Small intestine (tissue), 16 donors: ENCODE results near the gene POFUT1. TPM values are rescaled to one million over a fixed set of nuclear protein-coding genes. Genes with fewer than 3 reads are reported as not detected.
A peak's percentile ranks its signal among the peaks of the same experiment; 100 is the strongest.

Source experiments
- DNase-seq, 2 donors: peaks; one replicate each; pipeline versions ENCODE4 v3.0.0 to v3.0.0-alpha.2; 2013
- FAIRE-seq: peaks from 2 replicates; lab custom pipeline; 2012; peaks lifted over from hg19 to GRCh38; lab: Jason Lieb, UNC
- H3K27ac ChIP-seq, 3 donors: one replicate each; pipeline ENCODE4 v1.5.1; 2013; ENCODE audit warnings: low read length in 2 of 3, mild to moderate bottlenecking in 2 of 3, control low read depth in 1 of 3, inconsistent platforms in 1 of 3, low read depth in 1 of 3, moderate library complexity in 1 of 3
- H3K27me3 ChIP-seq, 3 donors: one replicate each; pipeline ENCODE4 v1.6.1; 2013; ENCODE audit warnings: low read length in 3 of 3, inconsistent platforms in 1 of 3; ENCODE audit not compliant: control insufficient read depth in 3 of 3, insufficient read depth in 3 of 3
- H3K36me3 ChIP-seq, 3 donors: one replicate each; pipeline ENCODE4 v1.6.1; 2013; ENCODE audit warnings: low read length in 3 of 3, inconsistent platforms in 1 of 3, low read depth in 1 of 3, mild to moderate bottlenecking in 1 of 3, moderate library complexity in 1 of 3; ENCODE audit not compliant: control insufficient read depth in 3 of 3, insufficient read depth in 2 of 3
- H3K4me1 ChIP-seq, 3 donors: one replicate each; pipeline ENCODE4 v1.6.1; 2013; ENCODE audit warnings: low read length in 2 of 3, inconsistent platforms in 1 of 3, low read depth in 1 of 3, mild to moderate bottlenecking in 1 of 3, moderate library complexity in 1 of 3; ENCODE audit not compliant: control insufficient read depth in 3 of 3, insufficient read depth in 2 of 3
- H3K4me3 ChIP-seq, 3 donors: one replicate each; pipeline ENCODE4 v1.5.1; 2013; ENCODE audit warnings: low read length in 3 of 3, control low read depth in 1 of 3, inconsistent platforms in 1 of 3, low read depth in 1 of 3, mild to moderate bottlenecking in 1 of 3, moderate library complexity in 1 of 3
- H3K9me3 ChIP-seq, 2 donors: one replicate each; pipeline ENCODE4 v1.6.1; 2013; ENCODE audit warnings: low read depth in 1 of 2, low read length in 1 of 2; ENCODE audit not compliant: control insufficient read depth in 2 of 2, insufficient read depth in 1 of 2
- WGBS, 3 donors: extraction: QIAGEN DNeasy Blood & Tissue Kit; methylation state at CpG; one replicate each; pipeline ENCODE4 v1.1.7; 2013; 5-methylcytosine and 5-hydroxymethylcytosine counted together
- long read RNA-seq, 10 donors: transcript quantifications; one replicate each; lab custom pipeline, GENCODE V29; 2026
- polyA plus RNA-seq, 4 donors: library from polyadenylated mRNA; stranded (reverse) in 3 of 4; unstranded in 1 of 4; fragments of 200-250 nt in 3 of 4; fragments of 120-200 nt in 1 of 4; gene quantifications; one replicate each; pipeline versions ENCODE4 v1.2.1 to v1.2.3, GENCODE V29; 2013
- donor health status: healthy with polysubstance abuse.
- donor health status: control.
- donor health status: control.
- donor health status: Bipolar disorder and iron deficiency.
- donor health status: healthy.

Gene POFUT1
- 100 to 1,000 TPM in 1 of 4 donors, 10 to 100 TPM in 3; 11.1 to 147 (median 21.0) TPM for polyA plus RNA-seq
- long read RNA-seq, donor 1, full-length matches to known transcripts: 65 of 75 reads
- long read RNA-seq, donor 1, partial matches to known transcripts: 10 of 75 reads
- long read RNA-seq, donor 1, other reads (novel, unspliced or antisense): 0 of 75 reads
- long read RNA-seq, donor 2, full-length matches to known transcripts: 8 of 8 reads
- long read RNA-seq, donor 2, partial matches to known transcripts: 0 of 8 reads
- long read RNA-seq, donor 2, other reads (novel, unspliced or antisense): 0 of 8 reads
- long read RNA-seq, donor 3, full-length matches to known transcripts: 10 of 18 reads
- long read RNA-seq, donor 3, partial matches to known transcripts: 8 of 18 reads
- long read RNA-seq, donor 3, other reads (novel, unspliced or antisense): 0 of 18 reads
- long read RNA-seq, donor 4: 0 reads
- long read RNA-seq, donor 5, full-length matches to known transcripts: 4 of 4 reads
- long read RNA-seq, donor 5, partial matches to known transcripts: 0 of 4 reads
- long read RNA-seq, donor 5, other reads (novel, unspliced or antisense): 0 of 4 reads
- long read RNA-seq, donor 6, full-length matches to known transcripts: 20 of 20 reads
- long read RNA-seq, donor 6, partial matches to known transcripts: 0 of 20 reads
- long read RNA-seq, donor 6, other reads (novel, unspliced or antisense): 0 of 20 reads
- long read RNA-seq, donor 7, full-length matches to known transcripts: 6 of 6 reads
- long read RNA-seq, donor 7, partial matches to known transcripts: 0 of 6 reads
- long read RNA-seq, donor 7, other reads (novel, unspliced or antisense): 0 of 6 reads
- long read RNA-seq, donor 8, full-length matches to known transcripts: 1 of 1 reads
- long read RNA-seq, donor 8, partial matches to known transcripts: 0 of 1 reads
- long read RNA-seq, donor 8, other reads (novel, unspliced or antisense): 0 of 1 reads
- long read RNA-seq, donor 9, full-length matches to known transcripts: 10 of 10 reads
- long read RNA-seq, donor 9, partial matches to known transcripts: 0 of 10 reads
- long read RNA-seq, donor 9, other reads (novel, unspliced or antisense): 0 of 10 reads
- long read RNA-seq, donor 10, full-length matches to known transcripts: 14 of 14 reads
- long read RNA-seq, donor 10, partial matches to known transcripts: 0 of 14 reads
- long read RNA-seq, donor 10, other reads (novel, unspliced or antisense): 0 of 14 reads

DNA sequence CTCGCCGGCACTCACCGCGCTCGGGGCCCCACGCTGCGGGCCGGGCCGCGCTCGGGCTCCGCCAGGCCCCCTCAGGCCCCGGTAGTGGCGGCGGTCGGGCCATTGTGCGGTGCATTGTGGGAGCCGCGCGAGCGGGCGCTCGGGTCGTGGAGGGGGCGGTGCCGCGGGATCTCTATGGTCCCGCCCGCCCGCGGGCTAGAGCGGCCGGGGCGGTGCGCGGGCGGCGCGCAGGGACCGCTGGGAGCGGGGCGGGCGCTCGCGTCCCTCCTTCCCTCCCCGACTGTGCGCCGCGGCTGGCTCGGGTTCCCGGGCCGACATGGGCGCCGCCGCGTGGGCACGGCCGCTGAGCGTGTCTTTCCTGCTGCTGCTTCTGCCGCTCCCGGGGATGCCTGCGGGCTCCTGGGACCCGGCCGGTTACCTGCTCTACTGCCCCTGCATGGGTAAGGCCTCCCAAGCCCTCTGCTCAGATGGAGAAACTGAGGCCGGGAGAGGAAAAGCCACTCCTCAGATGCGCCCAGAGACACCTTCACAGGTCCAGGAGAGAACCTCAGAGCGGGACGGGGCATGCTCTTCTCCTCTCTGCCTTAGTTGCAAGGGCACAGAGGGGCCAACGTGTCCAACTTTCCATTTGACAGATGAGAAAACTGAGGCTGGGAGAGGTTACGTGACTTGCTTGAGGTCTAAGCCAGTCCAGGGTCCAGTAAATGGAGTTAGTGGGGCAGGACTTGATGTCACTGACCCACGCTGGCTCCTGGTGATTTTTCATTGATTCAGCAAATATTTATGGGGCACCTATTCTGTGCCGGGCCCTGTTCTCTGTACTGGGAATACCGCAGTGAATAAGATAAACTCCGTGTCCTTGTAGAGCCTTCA lies at the start of gene POFUT1, which contains the start of gene PLAGL2:
TSS of gene POFUT1 (plus strand) at position 255 of the 873 bp plus-strand sequence. CDS start at position 317, 62 bp downstream.
TSS of gene PLAGL2 (minus strand) at position 118 of the 873 bp plus-strand sequence. CDS start 5,565 bp downstream, outside the sequence.
- Histone ChIP-seq H3K27me3 (no peaks in the 10 kb centered on the region), H3K9me3 (no peaks in the 10 kb centered on the region), H3K4me1 (peaks cover 8 to 38% (median 14%) of the 10 kb centered on the region in 3 donors), H3K36me3 (peaks cover 2 to 61% (median 3%) of the 10 kb centered on the region in 3 donors), H3K4me3 (peak within 1 kb of the TSS; percentile 93 to 99 (median 99)), H3K27ac (peak within 1 kb of the TSS; percentile 83 to 97 (median 88))
- 1% methylated on average over 14 to 74 of the region's 74 CpGs for WGBS, 3 donors
- FAIRE-seq (no peak), DNase-seq (peak; percentile 89 to 95)

DNA sequence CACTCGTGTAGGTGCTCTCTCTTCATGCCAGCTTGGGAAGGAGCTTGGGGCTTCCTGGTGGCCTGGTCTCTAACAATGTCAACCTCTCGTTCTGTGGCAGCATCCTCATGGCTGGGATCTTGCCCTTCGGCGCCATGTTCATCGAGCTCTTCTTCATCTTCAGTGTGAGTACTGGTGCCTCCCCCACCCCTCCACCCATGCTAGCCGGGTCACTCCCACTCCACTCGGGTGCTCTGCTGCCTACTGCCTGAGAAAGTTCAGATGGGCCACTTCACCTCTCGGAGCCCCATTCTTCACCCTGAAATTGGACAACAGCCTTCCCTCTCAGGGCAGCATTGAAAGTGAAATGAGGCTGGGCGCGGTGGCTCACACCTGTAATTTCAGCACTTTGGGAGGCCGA lies 49.3 kb upstream of the POFUT1 start:
- Histone ChIP-seq H3K9me3 (no peaks in the 10 kb centered on the region), H3K27ac (no peak overlapping the region), H3K4me3 (no peak overlapping the region), H3K36me3 (peaks cover 19 to 75% (median 25%) of the 10 kb centered on the region in 3 donors), H3K27me3 (no peaks in the 10 kb centered on the region), H3K4me1 (peaks cover 0 to 10% (median 0%) of the 10 kb centered on the region in 3 donors)
- DNase-seq (no peak), FAIRE-seq (no peak)
- 96 to 98% (median 97%) methylated on average over 11 of the region's 11 CpGs for WGBS, 3 donors

DNA sequence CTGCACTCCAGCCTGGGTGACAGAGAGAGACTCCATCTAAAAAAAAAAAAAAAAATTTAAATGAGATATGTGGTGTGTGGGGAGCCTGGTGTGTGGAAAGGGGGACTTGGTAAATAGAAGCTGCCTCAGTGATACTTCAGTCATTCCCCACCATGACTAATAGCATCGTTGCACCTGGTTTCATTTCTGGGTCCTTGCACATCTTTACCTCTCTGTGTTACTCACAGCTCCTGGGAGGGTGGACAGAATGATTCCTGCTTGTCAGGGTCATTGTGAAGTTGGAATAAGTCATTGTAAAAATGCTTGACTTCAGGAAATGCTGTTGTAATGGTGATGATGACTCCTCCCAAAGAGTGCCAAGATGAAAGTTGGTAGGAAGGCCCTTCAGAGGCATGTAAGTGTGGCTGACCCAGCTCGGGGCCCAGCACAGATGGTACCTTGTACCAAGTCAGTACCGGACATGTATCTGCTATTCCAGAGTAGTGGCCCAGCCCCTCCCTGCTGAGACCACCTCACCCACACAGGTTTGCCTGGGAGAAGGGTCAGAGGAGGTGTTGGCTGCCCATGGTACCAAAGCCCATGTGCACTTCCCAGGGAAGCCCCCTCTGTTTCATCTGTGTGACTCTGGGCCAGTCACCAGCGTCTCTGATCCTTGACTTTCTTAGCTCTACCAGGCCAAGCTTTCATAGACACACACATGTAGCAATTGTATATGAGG lies 48.6 kb upstream of the POFUT1 start:
- no peak for FAIRE-seq
- Histone ChIP-seq H3K36me3 (peaks cover 15 to 74% (median 25%) of the 10 kb centered on the region in 3 donors), H3K4me1 (peaks cover 0 to 10% (median 0%) of the 10 kb centered on the region in 3 donors), H3K9me3 (no peaks in the 10 kb centered on the region), H3K27me3 (no peaks in the 10 kb centered on the region), H3K4me3 (no peak overlapping the region), H3K27ac (no peak overlapping the region)
- WGBS, 3 donors: 85 to 97% (median 94%) methylated on average over 4 of the region's 4 CpGs
- no peak for DNase-seq

DNA sequence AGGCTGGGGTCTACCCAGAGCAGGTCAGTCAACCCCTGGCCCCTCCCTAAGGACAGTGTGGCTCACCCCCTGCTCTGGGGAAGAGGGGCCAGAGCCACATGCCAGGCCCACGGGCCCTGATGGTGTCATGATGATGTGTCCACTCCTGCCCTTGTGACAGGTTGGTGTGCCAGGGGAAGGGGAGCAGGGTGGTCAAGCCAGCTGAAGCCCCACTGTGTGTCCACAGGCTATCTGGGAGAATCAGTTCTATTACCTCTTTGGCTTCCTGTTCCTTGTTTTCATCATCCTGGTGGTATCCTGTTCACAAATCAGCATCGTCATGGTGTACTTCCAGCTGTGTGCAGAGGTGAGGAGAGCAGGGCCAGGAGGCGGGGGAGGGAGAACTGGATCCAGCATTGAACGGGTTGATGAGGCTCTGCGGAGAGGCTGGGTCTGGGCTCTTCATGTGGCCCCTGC lies 47.9 kb upstream of the POFUT1 start:
- FAIRE-seq (no peak), DNase-seq (no peak)
- H3K4me3 ChIP-seq: no peak overlapping the region
- H3K36me3 ChIP-seq: peaks cover 15 to 74% (median 27%) of the 10 kb centered on the region in 3 donors
- no peaks in the 10 kb centered on the region for H3K9me3 ChIP-seq
- peaks cover 0 to 8% (median 0%) of the 10 kb centered on the region in 3 donors for H3K4me1 ChIP-seq
- H3K27me3 ChIP-seq: no peaks in the 10 kb centered on the region
- 76 to 95% (median 85%) methylated on average over 5 of the region's 5 CpGs for WGBS, 3 donors
- H3K27ac ChIP-seq: no peak overlapping the region

DNA sequence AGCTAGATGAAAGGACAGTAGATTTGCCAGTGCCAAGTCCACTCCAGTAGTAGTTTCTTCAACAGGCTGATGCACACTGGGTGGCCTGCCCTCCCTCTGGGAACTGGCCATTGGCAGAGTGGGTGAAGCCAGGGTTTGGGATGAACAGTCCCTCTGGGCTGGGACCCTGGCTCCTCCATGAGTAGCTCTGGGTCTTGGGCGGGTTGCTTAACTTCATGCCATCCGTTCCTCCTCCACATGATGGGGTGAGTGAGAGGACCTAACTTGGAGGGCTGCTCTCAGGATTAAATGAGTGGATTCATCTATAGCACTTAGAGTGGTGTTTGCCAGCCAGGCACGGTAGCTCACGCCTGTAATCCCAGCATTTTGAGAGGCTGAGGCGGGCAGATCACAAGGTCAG lies 47.3 kb upstream of the POFUT1 start:
- Histone ChIP-seq H3K4me1 (peaks cover 0 to 2% (median 0%) of the 10 kb centered on the region in 3 donors), H3K9me3 (no peaks in the 10 kb centered on the region), H3K27ac (no peak overlapping the region), H3K36me3 (peaks cover 17 to 74% (median 30%) of the 10 kb centered on the region in 3 donors), H3K27me3 (no peaks in the 10 kb centered on the region), H3K4me3 (no peak overlapping the region)
- DNase-seq: no peak
- 95 to 97% (median 96%) methylated on average over 5 of the region's 5 CpGs for WGBS, 3 donors
- FAIRE-seq: no peak

DNA sequence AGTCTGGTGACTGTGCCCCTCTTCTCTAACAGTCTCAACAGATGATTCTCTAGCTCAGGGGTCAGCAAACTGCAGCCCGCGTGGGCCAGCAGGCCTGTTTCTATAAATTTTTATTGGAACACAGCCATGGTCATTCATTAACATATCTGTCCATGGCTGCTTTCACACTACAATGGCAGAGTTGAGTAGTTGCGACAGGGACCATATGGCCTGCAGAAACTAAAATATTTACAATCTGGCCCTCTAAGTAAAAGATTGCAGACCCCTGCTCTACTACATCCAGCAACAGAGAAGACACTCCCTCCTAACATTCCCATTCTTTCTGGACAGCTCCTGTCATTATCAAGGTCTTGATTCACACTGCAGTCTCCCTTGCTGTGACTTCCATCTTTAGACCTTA lies 45.3 kb upstream of the POFUT1 start:
- FAIRE-seq (no peak), DNase-seq (no peak)
- Histone ChIP-seq H3K36me3 (peaks cover 26 to 83% (median 31%) of the 10 kb centered on the region in 3 donors), H3K27me3 (no peaks in the 10 kb centered on the region), H3K4me3 (no peak overlapping the region), H3K9me3 (no peaks in the 10 kb centered on the region), H3K27ac (no peak overlapping the region), H3K4me1 (no peaks in the 10 kb centered on the region)
- WGBS, 3 donors: 66 to 87% (median 68%) methylated on average over 3 of the region's 3 CpGs

DNA sequence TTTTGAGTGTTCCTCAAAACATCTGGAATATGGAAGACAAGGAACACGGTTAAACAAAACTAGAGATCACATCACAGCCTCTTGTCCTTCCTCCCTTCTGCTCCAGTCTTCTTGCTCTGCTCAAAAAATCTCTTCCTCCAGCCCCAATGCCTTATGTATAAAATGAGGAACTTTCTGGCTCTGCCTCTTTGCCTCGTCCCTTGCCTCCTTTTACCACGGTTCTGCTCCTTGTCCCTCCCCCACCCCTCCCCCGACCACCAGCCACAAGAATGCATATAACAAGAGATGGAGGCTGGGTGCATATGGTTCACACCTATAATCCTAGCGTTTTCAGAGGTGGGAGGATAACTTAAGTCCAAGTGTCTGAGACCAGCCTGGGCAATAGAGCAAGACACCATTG lies 43.7 kb upstream of the POFUT1 start:
- H3K27ac ChIP-seq: no peak overlapping the region
- peaks cover 21 to 76% (median 22%) of the 10 kb centered on the region in 3 donors for H3K36me3 ChIP-seq
- DNase-seq (no peak), FAIRE-seq (no peak)
- no peak overlapping the region for H3K4me3 ChIP-seq
- WGBS, 3 donors: 80 to 85% (median 84%) methylated on average over 5 of the region's 5 CpGs
- no peaks in the 10 kb centered on the region for H3K4me1 ChIP-seq
- H3K9me3 ChIP-seq: no peaks in the 10 kb centered on the region
- no peaks in the 10 kb centered on the region for H3K27me3 ChIP-seq
